HepG2 (cell line): ENCODE data around the gene ADGRG1. TPM values are rescaled to one million over a fixed set of nuclear protein-coding genes. Genes with fewer than 3 reads are reported as not detected.

ENCODE experiments used
- ETV5 ChIP-seq: IDR thresholded peaks from 2 replicates; pipeline ENCODE4 v1.6.1; 2018; ENCODE audit warnings: missing biosample characterization, missing genetic modification reagents, inconsistent platforms, borderline replicate concordance
- GABPB1 ChIP-seq: IDR thresholded peaks from 2 replicates; pipeline ENCODE4 v1.6.1; 2016; ENCODE audit warnings: mild to moderate bottlenecking, missing genetic modification reagents, moderate library complexity, missing compliant biosample characterization
- GPN1 ChIP-seq: sonication (generic); formaldehyde crosslinking; IDR thresholded peaks from 2 replicates; pipeline ENCODE4 v1.5.1; 2020; ENCODE audit warnings: missing genetic modification reagents, borderline replicate concordance
- MED8 ChIP-seq: sonication (generic); formaldehyde crosslinking; IDR thresholded peaks from 2 replicates; pipeline ENCODE4 v1.8.1; 2023; ENCODE audit warnings: mild to moderate bottlenecking, missing genetic modification reagents; ENCODE audit not compliant: insufficient replicate concordance
- NFIC ChIP-seq: IDR thresholded peaks from 2 replicates; pipeline ENCODE4 v1.6.1; 2012; ENCODE audit warnings: mild to moderate bottlenecking, low read length, inconsistent platforms
- PAWR ChIP-seq: sonication (generic); formaldehyde crosslinking; IDR thresholded peaks from 2 replicates; pipeline ENCODE4 v1.4.0; 2020; ENCODE audit warnings: missing genetic modification reagents, mild to moderate bottlenecking, borderline replicate concordance
- POGZ ChIP-seq: sonication (generic); formaldehyde crosslinking; IDR thresholded peaks from 2 replicates; pipeline ENCODE4 v1.4.0; 2020; ENCODE audit warnings: mild to moderate bottlenecking, missing genetic modification reagents
- RAD21 ChIP-seq: fragments of 450-650 bp; formaldehyde crosslinking; IDR thresholded peaks from 2 replicates; pipeline ENCODE4 v1.5.0; 2020; ENCODE audit warnings: mild to moderate bottlenecking
- ZFP37 ChIP-seq: sonication (generic); formaldehyde crosslinking; IDR thresholded peaks from 2 replicates; pipeline ENCODE4 v1.4.0; 2020; ENCODE audit warnings: missing genetic modification reagents, borderline replicate concordance
- ZNF335 ChIP-seq: sonication (generic); formaldehyde crosslinking; IDR thresholded peaks from 2 replicates; pipeline ENCODE4 v1.4.0; 2020; ENCODE audit warnings: missing genetic modification reagents
- ZNF354B ChIP-seq: sonication (generic); formaldehyde crosslinking; IDR thresholded peaks from 2 replicates; pipeline ENCODE4 v1.8.0; 2022; ENCODE audit warnings: mild to moderate bottlenecking, missing genetic modification reagents
- ZNF382 ChIP-seq: sonication (generic); formaldehyde crosslinking; IDR thresholded peaks from 2 replicates; pipeline ENCODE4 v1.5.0; 2020; ENCODE audit warnings: missing genetic modification reagents, mild to moderate bottlenecking, borderline replicate concordance
- ZNF432 ChIP-seq: sonication (generic); formaldehyde crosslinking; IDR thresholded peaks from 2 replicates; pipeline ENCODE4 v1.5.0; 2020; ENCODE audit warnings: missing genetic modification reagents, mild to moderate bottlenecking, borderline replicate concordance
- ZNF709 ChIP-seq: sonication (generic); formaldehyde crosslinking; IDR thresholded peaks from 2 replicates; pipeline ENCODE4 v1.5.0; 2020; ENCODE audit warnings: mild to moderate bottlenecking, missing genetic modification reagents
- polyA plus RNA-seq, 8 experiments: library from polyadenylated mRNA; depleted of rRNA in 3 of 8; stranded (reverse) in 7 of 8; unstranded in 1 of 8; fragments of >200 nt; fragmentation: Illumina TruSeq in 4 of 8; extraction: Trizol in 4 of 8; gene quantifications; 2 replicates each; pipeline versions ENCODE4 v1.2.1 to v1.2.3, GENCODE V29; 2011 to 2016; ENCODE audit warnings: low read depth in 4 of 8, missing spikeins in 1 of 8, mixed read lengths in 1 of 8; ENCODE audit not compliant: insufficient read depth in 1 of 8
- total RNA-seq, 5 experiments: library from RNA; depleted of rRNA; stranded (reverse); fragments of >200 nt; fragmentation: Illumina TruSeq; extraction: Trizol; gene quantifications; 2 replicates each; pipeline ENCODE4 v1.2.3, GENCODE V29; 2016; ENCODE audit warnings: low read depth in 1 of 5
- TF ChIP-seq, protein P1 (sequence below): sonication (generic); formaldehyde crosslinking; conservative IDR thresholded peaks from 2 replicates; pipeline ENCODE4 v1.8.0; 2022; ENCODE audit warnings: missing genetic modification reagents
- TF ChIP-seq, protein P2 (sequence below): IDR thresholded peaks from 2 replicates; pipeline ENCODE4 v1.6.1; 2018; ENCODE audit warnings: missing genetic modification reagents, mild to moderate bottlenecking, missing compliant biosample characterization
- TF ChIP-seq, protein P3 (sequence below): IDR thresholded peaks from 2 replicates; pipeline ENCODE4 v1.4.0; 2020; ENCODE audit warnings: mild to moderate bottlenecking, missing genetic modification reagents
- TF ChIP-seq, protein P4 (sequence below): sonication (generic); formaldehyde crosslinking; IDR thresholded peaks from 2 replicates; pipeline ENCODE4 v1.5.0; 2020; ENCODE audit warnings: missing genetic modification reagents
- TF ChIP-seq, protein P5 (sequence below): sonication (generic); formaldehyde crosslinking; IDR thresholded peaks from 2 replicates; pipeline ENCODE4 v1.5.1; 2020; ENCODE audit warnings: missing genetic modification reagents, mild to moderate bottlenecking, borderline replicate concordance

The ADGRG1 gene
- total and polyA plus RNA-seq, 2 of the 13 experiments (the other 11 are each of a cell fraction or from before 2014, with no cell fraction given): 2.7 to 5.9 TPM

DNA sequence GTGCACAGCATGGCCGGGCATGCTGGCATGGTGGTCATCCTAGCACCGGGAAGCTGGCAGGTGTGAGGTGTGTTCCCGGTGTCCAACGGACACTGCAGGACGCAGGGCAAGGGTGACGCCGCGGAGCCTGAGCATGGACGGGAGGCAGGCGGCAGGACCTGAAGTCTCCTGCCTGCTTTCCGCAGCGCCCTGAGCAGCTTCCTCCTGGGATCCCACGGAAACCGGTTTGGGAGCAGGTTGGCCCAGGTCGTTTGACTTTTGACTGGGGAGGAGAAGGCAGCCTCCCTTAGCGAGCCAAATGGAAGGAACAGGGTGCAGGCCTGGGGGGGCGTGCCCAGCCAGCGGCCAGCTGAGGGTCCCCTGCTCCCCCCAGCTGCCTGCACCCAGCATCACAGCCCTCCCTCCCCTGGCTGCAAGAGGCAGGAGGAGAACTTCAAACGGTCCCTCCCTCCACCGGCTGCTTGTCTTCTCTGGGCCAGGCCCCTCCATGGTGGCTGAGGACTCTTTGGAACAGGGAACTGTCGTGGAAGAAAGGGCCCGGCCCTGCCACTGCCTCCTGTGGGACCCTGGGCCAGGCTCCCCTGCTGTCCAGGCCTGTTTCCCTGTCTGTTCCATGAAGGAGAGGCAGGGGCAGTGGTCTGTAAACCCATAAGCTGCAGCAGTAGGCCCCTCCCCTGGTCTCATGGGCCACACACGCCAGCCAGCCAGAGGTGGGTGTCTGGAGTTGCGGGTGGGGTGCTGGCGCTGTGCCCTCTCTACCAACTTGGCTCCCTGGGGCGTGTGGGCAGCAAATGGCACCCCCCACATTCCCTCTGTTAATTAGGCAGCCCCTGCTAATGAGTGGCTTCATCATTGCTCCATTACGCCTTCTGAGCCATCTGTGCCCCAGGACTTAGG, 7.8 kb upstream of the ADGRG1 start (continued):
- TF ChIP-seq, protein P1, sequence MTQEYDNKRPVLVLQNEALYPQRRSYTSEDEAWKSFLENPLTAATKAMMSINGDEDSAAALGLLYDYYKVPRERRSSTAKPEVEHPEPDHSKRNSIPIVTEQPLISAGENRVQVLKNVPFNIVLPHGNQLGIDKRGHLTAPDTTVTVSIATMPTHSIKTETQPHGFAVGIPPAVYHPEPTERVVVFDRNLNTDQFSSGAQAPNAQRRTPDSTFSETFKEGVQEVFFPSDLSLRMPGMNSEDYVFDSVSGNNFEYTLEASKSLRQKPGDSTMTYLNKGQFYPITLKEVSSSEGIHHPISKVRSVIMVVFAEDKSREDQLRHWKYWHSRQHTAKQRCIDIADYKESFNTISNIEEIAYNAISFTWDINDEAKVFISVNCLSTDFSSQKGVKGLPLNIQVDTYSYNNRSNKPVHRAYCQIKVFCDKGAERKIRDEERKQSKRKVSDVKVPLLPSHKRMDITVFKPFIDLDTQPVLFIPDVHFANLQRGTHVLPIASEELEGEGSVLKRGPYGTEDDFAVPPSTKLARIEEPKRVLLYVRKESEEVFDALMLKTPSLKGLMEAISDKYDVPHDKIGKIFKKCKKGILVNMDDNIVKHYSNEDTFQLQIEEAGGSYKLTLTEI (CRISPR knock-in tag): no peak
- TF ChIP-seq, protein P2, sequence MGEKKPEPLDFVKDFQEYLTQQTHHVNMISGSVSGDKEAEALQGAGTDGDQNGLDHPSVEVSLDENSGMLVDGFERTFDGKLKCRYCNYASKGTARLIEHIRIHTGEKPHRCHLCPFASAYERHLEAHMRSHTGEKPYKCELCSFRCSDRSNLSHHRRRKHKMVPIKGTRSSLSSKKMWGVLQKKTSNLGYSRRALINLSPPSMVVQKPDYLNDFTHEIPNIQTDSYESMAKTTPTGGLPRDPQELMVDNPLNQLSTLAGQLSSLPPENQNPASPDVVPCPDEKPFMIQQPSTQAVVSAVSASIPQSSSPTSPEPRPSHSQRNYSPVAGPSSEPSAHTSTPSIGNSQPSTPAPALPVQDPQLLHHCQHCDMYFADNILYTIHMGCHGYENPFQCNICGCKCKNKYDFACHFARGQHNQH: 0 out of 2 replicates have a peak, but pooled peaks have one; percentile 46
- no peak for TF ChIP-seq ZNF709 (CRISPR knock-in tag)
- TF ChIP-seq ZNF335 (CRISPR knock-in tag): no peak
- no peak for TF ChIP-seq ZFP37
- no peak for TF ChIP-seq RAD21 (CRISPR knock-in tag)
- TF ChIP-seq, protein P3, sequence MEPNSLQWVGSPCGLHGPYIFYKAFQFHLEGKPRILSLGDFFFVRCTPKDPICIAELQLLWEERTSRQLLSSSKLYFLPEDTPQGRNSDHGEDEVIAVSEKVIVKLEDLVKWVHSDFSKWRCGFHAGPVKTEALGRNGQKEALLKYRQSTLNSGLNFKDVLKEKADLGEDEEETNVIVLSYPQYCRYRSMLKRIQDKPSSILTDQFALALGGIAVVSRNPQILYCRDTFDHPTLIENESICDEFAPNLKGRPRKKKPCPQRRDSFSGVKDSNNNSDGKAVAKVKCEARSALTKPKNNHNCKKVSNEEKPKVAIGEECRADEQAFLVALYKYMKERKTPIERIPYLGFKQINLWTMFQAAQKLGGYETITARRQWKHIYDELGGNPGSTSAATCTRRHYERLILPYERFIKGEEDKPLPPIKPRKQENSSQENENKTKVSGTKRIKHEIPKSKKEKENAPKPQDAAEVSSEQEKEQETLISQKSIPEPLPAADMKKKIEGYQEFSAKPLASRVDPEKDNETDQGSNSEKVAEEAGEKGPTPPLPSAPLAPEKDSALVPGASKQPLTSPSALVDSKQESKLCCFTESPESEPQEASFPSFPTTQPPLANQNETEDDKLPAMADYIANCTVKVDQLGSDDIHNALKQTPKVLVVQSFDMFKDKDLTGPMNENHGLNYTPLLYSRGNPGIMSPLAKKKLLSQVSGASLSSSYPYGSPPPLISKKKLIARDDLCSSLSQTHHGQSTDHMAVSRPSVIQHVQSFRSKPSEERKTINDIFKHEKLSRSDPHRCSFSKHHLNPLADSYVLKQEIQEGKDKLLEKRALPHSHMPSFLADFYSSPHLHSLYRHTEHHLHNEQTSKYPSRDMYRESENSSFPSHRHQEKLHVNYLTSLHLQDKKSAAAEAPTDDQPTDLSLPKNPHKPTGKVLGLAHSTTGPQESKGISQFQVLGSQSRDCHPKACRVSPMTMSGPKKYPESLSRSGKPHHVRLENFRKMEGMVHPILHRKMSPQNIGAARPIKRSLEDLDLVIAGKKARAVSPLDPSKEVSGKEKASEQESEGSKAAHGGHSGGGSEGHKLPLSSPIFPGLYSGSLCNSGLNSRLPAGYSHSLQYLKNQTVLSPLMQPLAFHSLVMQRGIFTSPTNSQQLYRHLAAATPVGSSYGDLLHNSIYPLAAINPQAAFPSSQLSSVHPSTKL (CRISPR knock-in tag): 0 out of 2 replicates have a peak, but pooled peaks have one; percentile 11
- no peak for TF ChIP-seq MED8 (CRISPR knock-in tag)
- no peak for TF ChIP-seq PAWR (CRISPR knock-in tag)
- TF ChIP-seq, protein P4, sequence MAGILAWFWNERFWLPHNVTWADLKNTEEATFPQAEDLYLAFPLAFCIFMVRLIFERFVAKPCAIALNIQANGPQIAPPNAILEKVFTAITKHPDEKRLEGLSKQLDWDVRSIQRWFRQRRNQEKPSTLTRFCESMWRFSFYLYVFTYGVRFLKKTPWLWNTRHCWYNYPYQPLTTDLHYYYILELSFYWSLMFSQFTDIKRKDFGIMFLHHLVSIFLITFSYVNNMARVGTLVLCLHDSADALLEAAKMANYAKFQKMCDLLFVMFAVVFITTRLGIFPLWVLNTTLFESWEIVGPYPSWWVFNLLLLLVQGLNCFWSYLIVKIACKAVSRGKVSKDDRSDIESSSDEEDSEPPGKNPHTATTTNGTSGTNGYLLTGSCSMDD: no peak
- TF ChIP-seq GPN1 (CRISPR knock-in tag): no peak
- no peak; the same call in 1 of the 2 replicates for TF ChIP-seq GABPB1
- 0 out of 2 replicates have a peak, but pooled peaks have one; percentile 1 for TF ChIP-seq ETV5 (CRISPR knock-in tag)
- no peak for TF ChIP-seq ZNF354B (CRISPR knock-in tag)
- no peak for TF ChIP-seq POGZ
- TF ChIP-seq, protein P5, sequence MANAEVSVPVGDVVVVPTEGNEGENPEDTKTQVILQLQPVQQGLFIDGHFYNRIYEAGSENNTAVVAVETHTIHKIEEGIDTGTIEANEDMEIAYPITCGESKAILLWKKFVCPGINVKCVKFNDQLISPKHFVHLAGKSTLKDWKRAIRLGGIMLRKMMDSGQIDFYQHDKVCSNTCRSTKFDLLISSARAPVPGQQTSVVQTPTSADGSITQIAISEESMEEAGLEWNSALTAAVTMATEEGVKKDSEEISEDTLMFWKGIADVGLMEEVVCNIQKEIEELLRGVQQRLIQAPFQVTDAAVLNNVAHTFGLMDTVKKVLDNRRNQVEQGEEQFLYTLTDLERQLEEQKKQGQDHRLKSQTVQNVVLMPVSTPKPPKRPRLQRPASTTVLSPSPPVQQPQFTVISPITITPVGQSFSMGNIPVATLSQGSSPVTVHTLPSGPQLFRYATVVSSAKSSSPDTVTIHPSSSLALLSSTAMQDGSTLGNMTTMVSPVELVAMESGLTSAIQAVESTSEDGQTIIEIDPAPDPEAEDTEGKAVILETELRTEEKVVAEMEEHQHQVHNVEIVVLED: no peak
- no peak for TF ChIP-seq NFIC
- no peak for TF ChIP-seq ZNF432 (CRISPR knock-in tag)
- no peak for TF ChIP-seq ZNF382
